ENCODE results near the gene MSRB1. TPM values are rescaled to one million over a fixed set of nuclear protein-coding genes. Genes with fewer than 3 reads are reported as not detected.

The MSRB1 gene
- total and polyA plus RNA-seq, 4 donors = 32.2 to 169 (median 98.0) TPM

- no peak for DNase-seq (ENCODE audit: low spot score)
- no peak overlapping the region for H3K4me3 ChIP-seq (ENCODE audit: low read depth in 1 of 3, low read length in 3 of 3)
- peaks cover 11 to 63% (median 46%) of the 10 kb centered on the region in 4 donors for H3K4me1 ChIP-seq (ENCODE audit: control insufficient read depth in 4 of 4, insufficient read depth in 4 of 4, low read length in 3 of 4)
- H3K9ac ChIP-seq (ENCODE audit: low read depth in 1 of 2, low read length in 2 of 2) = no peak overlapping the region
- peaks cover 4 to 26% (median 17%) of the 10 kb centered on the region in 4 donors for H3K36me3 ChIP-seq (ENCODE audit: control insufficient read depth in 4 of 4, insufficient read depth in 3 of 4, low read depth in 1 of 4, low read length in 3 of 4)
- H3K27ac ChIP-seq (ENCODE audit: low read depth in 1 of 2, low read length in 2 of 2) = no peak overlapping the region
- TF ChIP-seq, protein P1, sequence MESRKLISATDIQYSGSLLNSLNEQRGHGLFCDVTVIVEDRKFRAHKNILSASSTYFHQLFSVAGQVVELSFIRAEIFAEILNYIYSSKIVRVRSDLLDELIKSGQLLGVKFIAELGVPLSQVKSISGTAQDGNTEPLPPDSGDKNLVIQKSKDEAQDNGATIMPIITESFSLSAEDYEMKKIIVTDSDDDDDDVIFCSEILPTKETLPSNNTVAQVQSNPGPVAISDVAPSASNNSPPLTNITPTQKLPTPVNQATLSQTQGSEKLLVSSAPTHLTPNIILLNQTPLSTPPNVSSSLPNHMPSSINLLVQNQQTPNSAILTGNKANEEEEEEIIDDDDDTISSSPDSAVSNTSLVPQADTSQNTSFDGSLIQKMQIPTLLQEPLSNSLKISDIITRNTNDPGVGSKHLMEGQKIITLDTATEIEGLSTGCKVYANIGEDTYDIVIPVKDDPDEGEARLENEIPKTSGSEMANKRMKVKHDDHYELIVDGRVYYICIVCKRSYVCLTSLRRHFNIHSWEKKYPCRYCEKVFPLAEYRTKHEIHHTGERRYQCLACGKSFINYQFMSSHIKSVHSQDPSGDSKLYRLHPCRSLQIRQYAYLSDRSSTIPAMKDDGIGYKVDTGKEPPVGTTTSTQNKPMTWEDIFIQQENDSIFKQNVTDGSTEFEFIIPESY (IDR thresholded peaks at IDR 0.05) = no peak
- TF ChIP-seq GABPA (IDR thresholded peaks at IDR 0.05 in 1 of 2, conservative IDR thresholded peaks at IDR 0.05 in 1 of 2) (no peak), EGR1 (IDR thresholded peaks at IDR 0.05; ENCODE audit: low read depth in 2 of 2) (no peak), ATF3 (IDR thresholded peaks at IDR 0.05) (no peak), FOXA1 (IDR thresholded peaks at IDR 0.05) (no peak), YY1 (IDR thresholded peaks at IDR 0.05) (no peak), HNF4A (conservative IDR thresholded peaks at IDR 0.05) (no peak), CTCF (IDR thresholded peaks at IDR 0.05; ENCODE audit: low read depth, low read length, missing input control) (no peak), RXRA (IDR thresholded peaks at IDR 0.05) (no peak), TAF1 (conservative IDR thresholded peaks at IDR 0.05) (no peak), NR2F2 (IDR thresholded peaks at IDR 0.05) (no peak), FOXA2 (IDR thresholded peaks at IDR 0.05) (no peak), HNF4G (IDR thresholded peaks at IDR 0.05) (no peak), JUND (IDR thresholded peaks at IDR 0.05) (no peak), MAX (IDR thresholded peaks at IDR 0.05) (no peak), RAD21 (IDR thresholded peaks at IDR 0.05) (no peak), SP1 (IDR thresholded peaks at IDR 0.05) (no peak)
- TF ChIP-seq, protein P2, sequence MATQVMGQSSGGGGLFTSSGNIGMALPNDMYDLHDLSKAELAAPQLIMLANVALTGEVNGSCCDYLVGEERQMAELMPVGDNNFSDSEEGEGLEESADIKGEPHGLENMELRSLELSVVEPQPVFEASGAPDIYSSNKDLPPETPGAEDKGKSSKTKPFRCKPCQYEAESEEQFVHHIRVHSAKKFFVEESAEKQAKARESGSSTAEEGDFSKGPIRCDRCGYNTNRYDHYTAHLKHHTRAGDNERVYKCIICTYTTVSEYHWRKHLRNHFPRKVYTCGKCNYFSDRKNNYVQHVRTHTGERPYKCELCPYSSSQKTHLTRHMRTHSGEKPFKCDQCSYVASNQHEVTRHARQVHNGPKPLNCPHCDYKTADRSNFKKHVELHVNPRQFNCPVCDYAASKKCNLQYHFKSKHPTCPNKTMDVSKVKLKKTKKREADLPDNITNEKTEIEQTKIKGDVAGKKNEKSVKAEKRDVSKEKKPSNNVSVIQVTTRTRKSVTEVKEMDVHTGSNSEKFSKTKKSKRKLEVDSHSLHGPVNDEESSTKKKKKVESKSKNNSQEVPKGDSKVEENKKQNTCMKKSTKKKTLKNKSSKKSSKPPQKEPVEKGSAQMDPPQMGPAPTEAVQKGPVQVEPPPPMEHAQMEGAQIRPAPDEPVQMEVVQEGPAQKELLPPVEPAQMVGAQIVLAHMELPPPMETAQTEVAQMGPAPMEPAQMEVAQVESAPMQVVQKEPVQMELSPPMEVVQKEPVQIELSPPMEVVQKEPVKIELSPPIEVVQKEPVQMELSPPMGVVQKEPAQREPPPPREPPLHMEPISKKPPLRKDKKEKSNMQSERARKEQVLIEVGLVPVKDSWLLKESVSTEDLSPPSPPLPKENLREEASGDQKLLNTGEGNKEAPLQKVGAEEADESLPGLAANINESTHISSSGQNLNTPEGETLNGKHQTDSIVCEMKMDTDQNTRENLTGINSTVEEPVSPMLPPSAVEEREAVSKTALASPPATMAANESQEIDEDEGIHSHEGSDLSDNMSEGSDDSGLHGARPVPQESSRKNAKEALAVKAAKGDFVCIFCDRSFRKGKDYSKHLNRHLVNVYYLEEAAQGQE (IDR thresholded peaks at IDR 0.05) = no peak
- H3K27me3 ChIP-seq (ENCODE audit: control insufficient read depth in 4 of 4, insufficient read depth in 4 of 4, low read length in 3 of 4) = no peaks in the 10 kb centered on the region
- no peaks in the 10 kb centered on the region for H3K9me3 ChIP-seq (ENCODE audit: control insufficient read depth in 4 of 4, low read length in 3 of 4)
- 92% methylated on average over 11 of the region's 11 CpGs for WGBS
Measured at GRCh38 chr16:1936945-1937479, 6.0 kb downstream of the MSRB1 start.
